ENCODE measurements around the gene CCL7.
"Not testable (repeated sequence)": the region's sequence is repeated elsewhere in the genome, so short reads cannot be mapped to it uniquely, and the experiment has no call there.

The CCL7 gene
- 0 reads per million in 2 experiments for total RNA-seq

DNA sequence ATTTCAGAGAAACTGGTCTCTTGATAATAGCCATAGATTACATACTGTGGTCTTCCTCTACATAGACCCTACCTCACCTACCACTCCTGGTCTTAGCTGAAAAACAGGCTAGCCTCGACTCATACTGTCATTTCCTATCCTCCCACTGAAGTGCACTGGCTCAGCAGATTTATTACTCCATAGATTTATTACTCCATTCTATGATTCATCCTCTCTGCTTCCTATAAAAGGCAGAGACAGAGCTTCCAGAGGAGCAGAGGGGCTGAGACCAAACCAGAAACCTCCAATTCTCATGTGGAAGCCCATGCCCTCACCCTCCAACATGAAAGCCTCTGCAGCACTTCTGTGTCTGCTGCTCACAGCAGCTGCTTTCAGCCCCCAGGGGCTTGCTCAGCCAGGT, at the start of gene CCL7:
TSS of gene CCL7 (plus strand) at position 253 of the 400 bp plus-strand sequence. CDS start at position 323, 70 bp downstream.
- no peak for DNase-seq (ENCODE audit: low read depth)

DNA sequence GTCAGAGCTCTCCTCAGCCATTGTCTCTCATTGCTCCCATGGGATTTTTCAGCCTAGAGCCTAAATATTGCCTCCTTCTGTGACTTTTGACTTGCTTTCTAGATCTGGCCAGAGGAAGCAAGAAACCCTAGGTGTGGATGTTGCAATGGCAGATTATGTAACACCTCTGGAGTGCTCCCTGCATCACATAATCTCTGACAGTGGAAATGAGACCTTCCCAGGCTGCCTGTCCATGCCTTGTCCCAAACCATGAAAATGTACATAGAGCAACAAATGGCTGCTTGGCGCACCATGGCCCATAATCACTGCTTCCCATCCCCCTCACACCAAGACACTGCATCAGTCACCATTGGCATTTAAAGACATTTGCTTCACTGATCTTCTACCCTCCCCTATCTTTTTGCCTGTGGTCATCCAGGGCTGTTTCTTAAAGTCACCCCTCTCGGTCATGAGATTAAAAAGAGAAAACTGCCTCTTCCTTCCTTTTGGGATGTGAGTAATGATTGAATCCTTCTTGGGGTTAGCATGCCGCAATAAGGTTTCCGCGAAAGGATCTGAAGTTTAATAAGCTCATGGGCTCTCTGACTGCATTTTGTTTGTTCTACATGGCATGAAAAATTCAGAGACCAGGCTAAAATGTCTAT, 49.1 kb upstream of the CCL7 start:
- no peak for DNase-seq (ENCODE audit: low read depth)

DNA sequence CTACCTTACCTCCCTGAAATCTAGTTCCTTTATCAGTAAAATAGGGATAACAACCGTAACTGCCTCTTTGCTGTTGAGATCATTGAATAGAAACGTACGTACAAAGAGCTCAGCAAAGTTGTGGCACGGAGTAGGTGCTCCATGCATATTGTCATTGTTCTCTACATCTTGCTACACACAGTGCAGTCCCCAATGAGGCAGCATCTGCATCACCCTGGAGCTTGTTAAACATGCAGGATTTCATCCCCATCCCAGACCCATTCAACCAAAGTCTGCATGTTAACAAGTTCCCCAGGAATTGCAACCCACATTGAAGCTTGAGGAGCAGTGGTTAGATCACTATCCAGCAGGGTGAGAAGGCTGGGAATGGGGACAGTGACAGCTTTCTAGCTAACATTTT, 48.6 kb upstream of the CCL7 start:
- DNase-seq (ENCODE audit: low read depth) = no peak

DNA sequence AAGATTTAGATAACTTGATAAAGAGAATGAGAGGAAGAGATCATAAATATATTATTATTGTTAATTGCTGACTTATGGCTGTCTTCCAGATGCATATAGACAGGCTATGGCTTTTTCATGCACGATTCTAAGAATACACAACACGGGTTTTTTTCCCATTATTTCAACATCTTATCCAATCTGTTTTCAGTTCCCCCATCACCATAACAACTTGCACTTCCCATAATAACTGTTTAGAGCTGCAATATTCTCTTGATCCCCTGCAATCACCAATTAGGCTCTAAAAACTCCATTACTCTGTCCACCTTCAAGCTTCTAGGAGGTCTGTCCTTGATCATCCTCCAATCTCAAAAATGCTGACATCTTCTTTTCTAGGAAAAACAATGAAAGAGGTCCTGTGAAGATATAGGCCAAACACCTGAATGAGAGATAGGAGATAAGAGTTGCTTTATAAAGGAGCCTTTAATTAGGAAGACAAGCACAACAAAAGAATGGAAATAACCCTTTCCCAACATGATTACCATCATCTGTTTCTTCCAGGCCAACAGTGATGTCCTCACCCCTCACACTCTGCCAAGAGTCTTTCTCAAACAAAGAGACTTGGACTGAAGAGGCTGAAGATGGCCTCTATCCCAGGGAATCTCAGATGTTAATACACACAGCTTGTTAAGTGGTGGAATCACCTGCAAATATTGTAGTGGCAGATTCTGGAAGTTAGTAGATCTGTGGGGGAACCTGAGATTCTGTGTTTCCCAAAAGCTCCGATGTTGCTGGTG, 47.1 kb upstream of the CCL7 start:
- no peak for DNase-seq (ENCODE audit: low read depth)

DNA sequence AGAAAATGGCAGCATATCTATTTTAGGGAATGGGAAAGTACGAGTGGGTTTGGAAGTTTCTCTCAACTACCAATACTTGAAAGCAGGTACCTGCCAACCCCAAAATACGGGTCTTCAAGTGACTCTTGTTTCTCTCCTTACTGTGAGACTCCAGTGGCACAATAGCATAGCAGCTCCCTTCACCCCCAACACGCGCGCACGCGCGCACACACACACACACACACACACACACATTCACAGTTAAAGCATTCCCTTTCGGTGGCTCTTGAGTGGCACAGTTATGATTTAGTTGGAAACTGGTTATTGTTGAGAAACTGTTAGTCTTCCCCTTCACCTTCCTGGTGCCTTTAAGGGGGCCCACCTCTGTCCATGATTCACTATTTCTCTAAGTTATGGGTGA, 45.0 kb upstream of the CCL7 start:
- DNase-seq (ENCODE audit: low read depth) = no peak

DNA sequence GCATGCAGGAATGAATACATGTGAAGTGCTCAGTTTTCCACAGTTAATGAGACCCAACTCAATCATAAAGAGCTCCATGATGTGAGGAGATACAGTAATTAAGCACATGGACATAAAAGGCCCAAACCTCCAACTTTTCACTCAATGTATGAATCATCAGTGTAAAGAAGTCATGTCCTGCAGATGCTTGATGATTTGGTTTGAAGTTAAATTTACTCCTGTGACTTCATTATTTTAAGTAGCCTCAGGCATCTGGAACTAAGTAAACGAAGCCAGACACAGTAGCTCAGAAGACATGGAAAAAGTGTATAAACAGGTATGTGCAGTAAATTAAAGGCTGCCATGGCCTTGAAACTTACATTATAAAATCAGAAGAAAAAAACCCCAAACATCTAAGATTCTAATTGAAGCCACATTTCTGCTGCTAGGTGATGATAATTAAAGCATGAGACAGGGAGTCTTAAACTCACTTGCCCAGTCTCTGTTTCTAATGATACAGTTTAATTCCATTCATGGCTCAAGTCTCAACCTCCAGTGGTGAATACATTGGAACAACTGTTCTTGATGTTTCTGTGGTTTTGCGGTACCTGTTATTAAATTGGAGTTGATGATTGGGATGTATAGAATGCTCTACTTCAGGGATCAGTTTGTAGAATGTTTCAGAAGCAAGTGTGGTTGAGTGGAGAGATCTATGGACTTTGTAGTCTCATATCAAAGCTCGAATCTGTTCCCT, 43.8 kb upstream of the CCL7 start:
- no peak for DNase-seq (ENCODE audit: low read depth)

DNA sequence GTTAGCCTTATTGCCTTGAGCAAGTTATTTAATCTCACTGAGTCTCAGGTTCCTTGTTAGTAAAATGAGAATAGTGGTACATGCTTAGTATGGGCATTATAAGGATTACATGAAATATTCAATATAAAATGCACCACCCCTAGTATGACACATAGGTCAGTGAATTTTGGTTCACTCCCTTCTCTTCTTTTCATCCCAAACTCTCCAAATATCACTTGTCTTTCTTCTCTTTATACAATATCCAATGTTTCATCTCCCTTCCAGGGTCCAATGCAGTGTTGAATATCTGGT, 43.3 kb upstream of the CCL7 start:
- DNase-seq (ENCODE audit: low read depth) = no peak

DNA sequence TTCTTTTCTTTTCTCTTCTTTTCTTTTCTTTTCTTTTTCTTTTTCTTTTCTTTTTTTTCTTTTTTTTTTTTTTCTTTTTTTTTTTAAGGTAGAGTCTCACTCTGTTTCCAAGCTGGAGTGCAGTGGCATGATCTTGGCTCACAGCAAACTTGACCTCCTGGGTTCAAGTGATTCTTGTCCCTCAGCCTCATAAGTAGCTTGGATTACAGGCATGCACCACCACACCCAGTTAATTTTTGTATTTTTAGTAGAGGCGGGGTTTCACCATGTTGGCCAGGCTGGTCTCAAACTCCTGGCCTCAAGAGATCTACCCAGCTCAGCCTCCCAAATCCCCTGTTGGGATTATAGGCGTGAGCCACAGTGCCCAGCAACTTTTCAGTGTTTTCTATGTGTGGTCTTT, 42.7 kb upstream of the CCL7 start:
- not testable (repeated sequence) for DNase-seq (ENCODE audit: low read depth)

DNA sequence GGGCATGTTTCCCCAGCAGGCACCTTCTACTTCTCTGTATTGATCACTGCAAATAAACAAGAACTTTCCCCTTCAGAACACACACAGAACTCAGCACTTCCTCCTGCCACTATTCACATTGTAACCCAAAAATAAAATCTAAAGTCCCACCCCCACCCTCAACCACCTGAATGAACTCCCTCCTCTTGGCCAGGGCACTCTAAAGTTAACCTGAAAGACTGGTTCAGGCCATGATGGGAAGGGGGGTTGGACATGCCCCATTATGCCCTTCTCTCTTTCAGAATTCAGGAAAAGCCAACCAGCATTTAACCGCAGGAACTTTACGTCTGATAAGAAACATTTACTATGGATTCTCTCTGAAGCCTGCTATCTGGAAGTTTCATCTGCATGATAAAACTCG, 42.3 kb upstream of the CCL7 start:
- no peak for DNase-seq (ENCODE audit: low read depth)

DNA sequence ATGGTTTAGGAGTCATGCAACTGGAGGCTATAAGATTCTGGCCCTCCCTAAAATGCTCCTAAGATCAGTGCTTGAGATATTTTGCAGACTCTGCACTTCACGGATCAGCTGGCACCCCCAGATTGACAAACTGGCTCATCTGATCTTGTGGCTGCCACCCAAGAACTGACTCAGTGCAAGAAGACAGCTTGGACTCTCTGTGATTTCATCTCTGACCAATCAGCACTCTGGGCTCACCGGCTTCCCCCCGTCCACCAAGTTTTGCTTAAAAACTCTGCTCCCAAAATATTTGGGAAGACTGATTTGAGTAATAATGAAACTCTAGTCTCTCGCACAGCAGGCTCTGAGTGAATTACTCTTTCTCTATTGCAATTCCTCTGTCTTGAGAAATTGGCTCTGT, 41.2 kb upstream of the CCL7 start:
- DNase-seq (ENCODE audit: low read depth) = no peak

DNA sequence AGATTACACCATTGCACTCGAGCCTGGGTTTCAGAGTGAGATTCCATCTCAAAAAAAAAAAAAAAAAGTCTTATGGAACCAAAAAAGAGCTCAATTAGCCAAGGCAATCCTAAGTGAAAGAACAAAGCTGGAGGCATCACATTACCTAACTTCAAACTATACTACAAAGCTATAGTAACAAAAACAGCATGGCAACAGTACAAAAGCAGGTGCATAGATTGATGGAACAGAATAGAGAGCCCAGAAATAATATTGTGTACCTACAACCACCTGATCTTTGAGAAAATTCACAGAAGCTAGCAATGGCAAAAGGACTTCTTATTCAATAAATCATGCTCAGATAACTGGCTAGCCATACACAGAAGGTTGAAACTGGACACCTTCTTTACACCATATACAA, 39.7 kb upstream of the CCL7 start:
- no peak for DNase-seq (ENCODE audit: low read depth)

DNA sequence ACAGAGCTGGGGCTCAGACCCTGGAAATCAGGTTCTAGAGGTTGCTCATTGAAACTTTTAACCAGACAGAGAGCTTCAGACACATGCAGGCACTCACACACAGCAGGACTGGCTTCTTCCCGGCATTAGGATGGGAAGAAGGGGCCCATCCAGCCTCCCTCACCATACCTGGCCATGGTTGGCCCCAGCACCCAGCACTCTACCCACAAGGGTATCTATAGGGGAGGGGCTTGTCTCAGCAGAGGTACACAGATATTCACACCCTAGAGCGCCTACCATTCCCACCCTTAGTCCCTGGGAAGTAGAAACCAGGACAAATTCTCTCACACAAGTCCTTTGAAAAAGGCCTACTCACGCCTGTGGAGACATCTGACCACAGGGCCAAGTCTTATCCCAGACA, 35.4 kb upstream of the CCL7 start:
- DNase-seq (ENCODE audit: low read depth) = no peak

DNA sequence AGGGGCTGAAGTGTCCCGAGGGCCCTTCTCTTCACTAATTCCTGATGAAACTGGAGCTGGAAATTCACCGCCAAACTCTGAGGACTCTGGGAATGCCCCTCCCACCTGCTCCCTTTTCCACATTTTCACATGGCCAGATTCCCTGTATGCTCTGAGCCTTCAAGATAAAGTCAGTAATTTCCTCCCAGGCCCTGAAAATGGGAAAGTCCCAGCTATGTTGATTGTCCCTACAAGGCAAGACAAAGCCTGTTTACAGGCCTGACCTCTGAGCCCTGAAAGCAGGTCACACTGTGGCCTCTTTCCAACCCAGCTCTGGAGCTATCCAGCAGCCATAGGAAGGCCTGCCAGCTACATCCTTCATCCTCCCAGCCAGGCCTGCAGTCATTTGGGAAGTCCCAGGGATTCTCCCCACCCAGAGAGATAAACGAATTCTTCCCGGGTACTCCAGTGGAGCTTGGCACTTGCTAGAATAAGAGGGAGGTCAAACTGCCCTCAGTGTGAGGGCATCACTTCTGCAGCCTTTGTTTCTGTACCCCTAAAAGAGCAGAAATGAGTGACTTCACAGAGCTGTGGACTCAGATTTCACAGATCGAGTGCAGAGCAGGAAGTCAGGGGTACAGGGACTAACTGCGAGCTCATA, 34.5 kb upstream of the CCL7 start:
- DNase-seq (ENCODE audit: low read depth) = no peak

DNA sequence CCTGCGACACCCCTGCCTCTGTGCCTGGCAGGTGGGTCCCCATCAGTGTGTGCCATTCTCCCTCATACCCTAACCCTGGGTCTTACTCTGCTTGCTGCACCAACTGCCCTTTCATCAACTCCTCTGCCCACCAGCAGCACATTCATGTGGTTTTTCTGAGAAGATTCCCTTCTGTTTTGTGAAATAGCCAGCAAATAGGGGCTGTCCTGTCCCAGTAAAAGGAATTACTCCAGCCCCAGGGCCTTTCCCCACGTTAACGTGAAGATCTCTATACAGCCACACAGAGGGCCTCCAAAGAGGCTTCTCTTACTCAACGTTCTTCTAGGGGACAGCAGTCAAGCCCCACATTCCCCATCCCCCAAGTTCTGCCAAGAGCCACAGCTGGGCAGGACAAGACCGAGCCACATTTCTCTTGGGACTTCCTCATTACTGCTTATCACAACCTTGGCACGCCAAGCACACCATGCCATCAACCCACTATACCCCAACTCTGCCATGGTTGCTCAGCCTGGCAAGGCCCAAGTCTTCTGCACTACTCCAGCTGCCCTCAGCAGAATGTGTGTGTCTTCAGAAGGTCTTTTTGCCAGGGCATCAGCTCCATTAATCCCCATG, 33.6 kb upstream of the CCL7 start:
- no peak for DNase-seq (ENCODE audit: low read depth)

DNA sequence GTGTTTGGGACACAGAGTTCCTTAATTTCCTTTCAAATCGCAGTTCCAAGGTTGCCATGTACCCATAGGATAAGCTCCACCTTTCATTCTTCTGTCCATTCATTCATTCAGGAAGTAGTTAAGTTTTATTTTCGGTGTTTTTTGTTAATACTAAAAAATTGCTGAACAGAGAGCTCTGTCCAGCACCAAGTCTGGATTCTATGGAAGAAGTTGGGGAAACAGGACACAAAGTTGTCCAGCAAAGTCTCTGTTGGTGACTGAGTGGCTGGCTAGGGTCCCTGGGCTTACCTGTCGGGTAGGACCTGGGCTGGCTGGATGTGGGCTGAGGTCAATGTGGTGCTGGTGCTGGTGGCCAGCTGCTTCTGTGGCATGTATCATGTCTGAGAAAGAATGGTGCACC, 32.6 kb upstream of the CCL7 start:
- DNase-seq (ENCODE audit: low read depth) = no peak

DNA sequence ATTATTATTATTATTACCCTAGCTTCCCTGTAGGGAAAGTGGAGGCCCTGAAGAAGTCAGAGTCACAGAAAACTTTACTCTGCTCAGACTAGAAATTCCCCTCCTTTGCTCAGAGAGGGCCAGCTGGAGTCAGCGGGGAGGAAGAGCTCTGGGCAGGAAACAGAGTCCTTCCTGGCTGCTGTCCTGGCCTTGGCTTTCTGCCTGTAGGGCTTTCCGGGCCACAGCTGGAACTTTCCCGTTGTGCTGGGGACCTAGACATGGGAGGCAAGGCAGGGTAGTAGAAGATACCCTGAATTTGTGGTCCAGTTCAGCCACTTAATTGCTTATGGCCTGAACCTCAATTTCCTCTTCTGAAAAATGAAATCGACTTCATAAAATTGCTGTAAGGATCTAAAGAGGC, 29.0 kb upstream of the CCL7 start:
- no peak for DNase-seq (ENCODE audit: low read depth)

DNA sequence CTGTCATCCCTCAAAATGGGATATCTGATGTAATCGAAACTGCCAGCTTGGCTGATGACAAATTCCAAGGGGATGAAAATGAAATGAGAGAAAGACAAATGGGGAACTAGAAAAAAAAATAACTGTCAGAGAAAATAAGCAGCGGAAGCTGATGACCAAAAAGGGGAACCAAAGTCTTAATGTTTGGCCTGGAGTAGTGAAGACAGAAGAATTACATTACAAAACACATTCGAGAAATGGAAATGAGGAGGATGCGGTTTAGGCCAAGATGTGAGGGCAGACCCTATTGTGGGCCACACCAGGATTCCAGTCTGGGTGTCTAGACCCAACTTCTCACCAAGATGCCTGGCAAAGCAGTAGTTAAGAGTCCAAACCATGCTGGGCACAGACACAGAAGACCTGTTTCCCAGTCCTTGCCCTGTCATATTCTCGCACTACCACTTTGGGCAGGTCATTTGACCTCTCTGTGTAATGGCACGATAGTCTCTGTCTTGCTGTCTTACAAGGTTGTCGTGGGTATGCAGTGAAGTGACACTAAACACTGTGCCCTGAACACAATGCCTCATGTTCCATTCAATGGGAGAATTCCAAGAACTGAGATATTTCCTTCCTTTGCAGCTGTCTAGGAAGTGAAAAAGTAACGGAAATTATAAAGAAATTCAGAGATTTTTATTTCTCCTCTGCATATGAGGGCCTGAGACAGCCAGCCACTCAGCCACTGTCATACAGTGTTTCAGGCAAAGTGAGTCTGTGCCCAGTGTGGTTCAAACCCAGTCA, 27.2 kb upstream of the CCL7 start:
- DNase-seq (ENCODE audit: low read depth) = no peak

DNA sequence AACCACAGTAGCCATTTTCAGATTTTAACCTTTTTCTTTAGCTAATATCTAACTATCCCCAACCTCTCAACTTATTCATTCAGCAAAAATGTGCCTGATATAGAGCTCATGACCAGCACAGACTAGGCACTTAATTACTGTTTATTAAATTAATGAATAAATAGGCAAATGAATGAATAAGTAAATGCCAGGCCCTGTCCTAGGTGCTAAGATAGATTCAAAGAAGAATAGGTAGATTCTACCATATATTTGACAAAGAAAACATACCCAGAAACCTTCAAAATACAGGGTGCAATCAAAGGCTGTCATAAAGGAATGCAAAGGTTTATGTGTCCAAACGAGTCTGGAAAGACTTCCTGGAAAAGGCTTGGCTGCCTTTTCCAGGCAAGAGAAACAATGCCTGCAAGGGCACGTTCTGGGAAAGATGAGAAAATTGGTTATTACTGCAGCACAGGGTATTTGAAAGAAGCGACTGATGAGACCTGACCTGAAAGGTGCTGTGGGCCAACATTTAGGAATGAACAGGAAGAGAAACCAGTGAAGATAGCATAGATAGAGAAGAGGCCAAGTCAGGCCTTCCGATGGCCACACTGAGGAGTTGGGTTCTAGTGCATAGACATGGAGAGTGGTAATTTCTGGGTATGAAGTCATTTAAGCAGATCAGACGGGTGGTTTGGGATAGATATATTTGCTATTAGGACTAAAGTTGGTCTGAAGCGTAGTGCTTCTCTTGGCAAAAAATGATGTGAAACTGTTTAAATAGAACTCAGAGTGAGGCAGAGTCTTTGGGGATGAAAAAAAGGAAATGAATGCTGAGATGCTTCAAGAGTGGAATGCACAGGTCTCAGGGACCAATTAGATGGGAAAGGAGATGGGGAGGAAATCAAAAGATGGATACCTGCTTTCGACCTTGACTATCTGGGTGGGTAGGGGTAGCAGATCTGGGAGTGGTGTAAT, 26.4 kb upstream of the CCL7 start:
- no peak for DNase-seq (ENCODE audit: low read depth)

DNA sequence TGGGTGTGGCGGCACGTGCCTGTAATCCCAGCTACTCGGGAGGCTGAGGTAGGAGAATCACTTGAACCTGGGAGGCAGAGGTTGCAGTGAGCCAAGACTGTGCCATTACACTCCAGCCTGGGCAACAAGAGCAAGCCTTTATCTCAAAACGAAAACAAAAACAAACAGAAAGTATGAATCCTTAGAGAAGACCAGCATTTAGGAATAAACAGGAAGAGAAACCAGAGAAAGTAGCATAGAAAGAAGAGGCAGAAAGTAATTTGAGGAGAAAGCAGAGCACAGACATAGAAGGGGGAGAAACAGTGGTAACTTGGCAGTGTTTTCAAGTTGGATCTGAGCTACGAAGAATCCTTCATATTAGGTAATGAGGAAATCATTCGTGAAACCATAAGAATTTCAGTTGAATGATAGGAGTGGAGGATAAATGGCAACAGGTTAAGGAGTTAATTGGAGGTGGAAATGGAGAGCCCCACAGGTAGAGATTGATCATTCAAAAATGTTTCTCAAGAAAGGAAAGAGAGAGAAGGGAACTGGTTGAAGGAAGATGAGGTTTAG, 24.6 kb upstream of the CCL7 start:
- no peak for DNase-seq (ENCODE audit: low read depth)

DNA sequence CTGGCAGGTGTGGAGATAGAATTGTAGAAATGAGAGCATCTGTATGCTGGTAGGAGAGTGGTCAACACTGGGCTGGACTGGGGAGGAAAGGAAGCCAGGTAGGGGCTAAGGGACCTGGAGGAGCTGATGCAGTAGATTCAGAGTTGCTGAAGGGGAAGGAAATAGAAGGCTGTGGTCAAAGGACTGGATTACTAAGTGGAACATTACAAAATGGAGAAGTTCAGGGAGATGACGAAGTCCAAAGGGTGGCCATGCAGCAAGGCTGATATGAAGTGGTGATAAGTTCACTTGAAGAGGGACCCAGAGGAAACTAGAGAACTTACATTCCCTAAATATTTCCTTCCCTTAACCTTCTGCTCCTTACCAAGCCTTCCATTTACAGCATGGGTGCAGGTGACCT, 23.6 kb upstream of the CCL7 start:
- DNase-seq (ENCODE audit: low read depth) = no peak
